Measurements from ENCODE around the gene HSF2BP.
"Not testable (repeated sequence)": the region's sequence is repeated elsewhere in the genome, so short reads cannot be mapped to it uniquely, and the experiment has no call there.

Gene HSF2BP

GRCh38 chr21:43651926-43652325 is 7.4 kb downstream of the HSF2BP start:
- not testable (repeated sequence) for DNase-seq (ENCODE audit: low spot score)

- DNase-seq (ENCODE audit: low spot score), result no peak
Measured at GRCh38 chr21:43648171-43648570, 11.1 kb downstream of the HSF2BP start.

- peak; percentile 91 for DNase-seq (ENCODE audit: low spot score)
Measured at GRCh38 chr21:43646550-43647260, 12.6 kb downstream of the HSF2BP start.

DNA sequence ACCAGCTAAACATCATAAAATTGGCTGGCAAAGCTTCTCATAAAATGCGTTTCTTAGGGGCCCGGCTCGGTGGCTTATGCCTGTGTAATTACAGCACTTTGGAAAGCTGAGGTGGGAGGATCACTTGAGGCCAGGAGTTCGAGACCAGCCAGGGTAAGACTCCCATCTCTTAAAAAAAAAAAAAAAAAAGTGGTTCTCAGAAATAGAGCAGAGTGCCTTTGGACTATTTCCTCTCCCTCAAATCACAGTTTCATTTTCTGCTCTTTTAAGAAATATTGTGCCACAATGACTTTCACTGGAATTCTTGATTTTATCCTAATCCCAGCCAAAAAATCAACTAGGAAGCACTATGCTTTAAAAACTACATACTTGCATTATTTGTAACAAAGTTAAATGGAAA is 13.3 kb downstream of the HSF2BP start:
- DNase-seq (ENCODE audit: low spot score), result no peak

- peak; percentile 24 for DNase-seq (ENCODE audit: low spot score)
Measured at GRCh38 chr21:43645136-43645891, 14.0 kb downstream of the HSF2BP start.

DNA sequence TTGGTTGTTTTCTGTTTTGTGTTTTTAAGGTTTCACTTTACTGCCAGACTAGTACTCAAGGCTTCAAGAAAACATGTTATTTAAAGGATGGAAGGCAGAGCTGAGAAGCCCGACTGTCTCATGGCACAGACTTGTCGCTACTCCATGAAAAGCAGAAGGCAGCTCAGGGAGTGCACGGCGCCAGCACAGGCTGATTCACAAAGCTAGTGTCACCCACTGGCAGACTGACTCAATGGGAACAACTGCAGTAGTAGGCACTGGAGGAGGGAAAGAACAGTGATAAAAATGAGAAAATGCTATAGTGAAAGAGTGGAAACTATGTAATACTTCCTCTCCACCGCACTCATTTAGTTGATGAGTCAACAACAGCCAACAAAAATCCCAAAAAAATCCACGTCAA is 14.7 kb downstream of the HSF2BP start:
- no peak for DNase-seq (ENCODE audit: low spot score)

DNA sequence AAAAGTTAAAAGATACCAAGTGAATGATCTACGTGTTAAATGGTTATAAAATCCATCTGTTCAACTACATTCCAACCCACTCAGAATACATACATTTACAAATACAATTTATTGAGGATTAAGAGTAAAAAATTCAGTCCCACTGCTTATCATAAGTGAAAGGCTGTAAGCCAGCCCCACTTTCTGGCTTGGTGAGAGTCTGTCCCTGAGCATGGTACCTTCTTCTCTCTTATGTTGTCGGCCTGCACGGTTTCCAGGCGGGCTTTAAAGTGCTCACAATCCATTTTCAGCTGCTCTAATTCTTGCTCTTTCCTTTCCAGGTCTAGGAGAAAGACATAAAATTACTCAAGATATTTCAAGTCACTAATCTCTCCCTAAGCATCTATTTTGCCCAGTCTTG is 15.2 kb downstream of the HSF2BP start:
- DNase-seq (ENCODE audit: low spot score), result no peak

DNA sequence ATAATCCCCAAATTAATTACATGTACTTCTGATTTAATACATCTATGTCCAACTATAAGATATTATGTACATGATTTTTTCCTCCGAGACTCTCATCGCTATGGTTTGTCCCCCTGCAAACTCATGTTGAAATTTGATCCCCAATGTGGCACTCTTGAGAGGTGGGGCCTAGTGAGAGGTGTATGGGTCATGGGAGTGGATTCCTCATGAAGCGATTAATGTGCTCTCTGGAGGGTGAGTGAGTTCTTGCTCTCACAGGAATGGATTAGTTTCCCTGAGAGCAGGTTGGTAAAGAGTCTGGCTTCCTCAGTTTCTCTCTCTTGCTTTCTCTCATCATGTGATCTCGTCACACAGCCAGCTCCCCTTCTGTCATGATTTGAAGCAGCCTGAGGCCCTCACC is 16.1 kb downstream of the HSF2BP start:
- no peak for DNase-seq (ENCODE audit: low spot score)

- no peak for DNase-seq (ENCODE audit: low spot score)
Measured at GRCh38 chr21:43640400-43640799, 18.9 kb downstream of the HSF2BP start.

- no peak for DNase-seq (ENCODE audit: low spot score)
Measured at GRCh38 chr21:43639470-43640353, 19.6 kb downstream of the HSF2BP start.

- no peak for DNase-seq (ENCODE audit: low spot score)
Measured at GRCh38 chr21:43637530-43638158, 21.6 kb downstream of the HSF2BP start.

- no peak for DNase-seq (ENCODE audit: low spot score)
Measured at GRCh38 chr21:43635436-43635835, 23.9 kb downstream of the HSF2BP start.

GRCh38 chr21:43634618-43635017 is 24.7 kb downstream of the HSF2BP start:
- no peak for DNase-seq (ENCODE audit: low spot score)

GRCh38 chr21:43632373-43632905 is 26.8 kb downstream of the HSF2BP start:
- no peak for DNase-seq (ENCODE audit: low spot score)

- no peak for DNase-seq (ENCODE audit: low spot score)
Measured at GRCh38 chr21:43631411-43632107, 27.7 kb downstream of the HSF2BP start.

- DNase-seq (ENCODE audit: low spot score), result no peak
Measured at GRCh38 chr21:43627527-43627926, 31.8 kb downstream of the HSF2BP start.

GRCh38 chr21:43626390-43626789 is 32.9 kb downstream of the HSF2BP start:
- no peak for DNase-seq (ENCODE audit: low spot score)

GRCh38 chr21:43624339-43624738 is 34.9 kb downstream of the HSF2BP start:
- peak; percentile 35 for DNase-seq (ENCODE audit: low spot score)

GRCh38 chr21:43623588-43623987 is 35.7 kb downstream of the HSF2BP start:
- no peak for DNase-seq (ENCODE audit: low spot score)

DNA sequence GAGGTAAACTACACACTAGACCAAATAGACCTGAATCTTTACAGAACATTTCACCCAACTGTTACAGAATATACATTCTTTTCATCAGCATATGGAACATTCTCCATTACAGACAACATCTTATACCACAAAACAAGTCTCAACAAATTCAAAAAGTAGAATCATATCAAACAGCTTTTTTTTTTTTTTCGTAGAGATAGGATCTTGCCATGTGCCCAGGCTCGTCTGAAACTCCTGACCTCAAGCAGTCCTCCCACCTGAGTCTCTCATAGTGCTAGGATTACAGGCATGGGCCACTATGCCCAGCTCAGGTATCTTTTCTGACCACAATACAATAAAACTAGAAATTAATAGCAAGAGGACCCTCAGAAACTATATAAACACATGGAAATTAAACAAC is 36.5 kb downstream of the HSF2BP start:
- DNase-seq (ENCODE audit: low spot score), result no peak

- no peak for DNase-seq (ENCODE audit: low spot score)
Measured at GRCh38 chr21:43619856-43620255, 39.4 kb downstream of the HSF2BP start.
